GM21367 (cell line): ENCODE data around the gene DCAF12.
"Not testable (repeated sequence)": the region's sequence is repeated elsewhere in the genome, so short reads cannot be mapped to it uniquely, and the experiment has no call there.

Experiments used
- ATAC-seq: cut with Tn5 transposase; IDR thresholded peaks from one replicate; pipeline ENCODE4 v1.9.1; 2021; ENCODE audit not compliant: unreplicated experiment

The DCAF12 gene

GRCh38 chr9:34126207-34127034 lies at the start of gene DCAF12:
DCAF12 (minus strand) TSS chr9:34126698; CDS start chr9:34126431, 267 bp downstream.
- peak; percentile 50 for ATAC-seq

- ATAC-seq, result no peak
Observed at GRCh38 chr9:34176089-34176488, 49.6 kb upstream of the DCAF12 start.

DNA sequence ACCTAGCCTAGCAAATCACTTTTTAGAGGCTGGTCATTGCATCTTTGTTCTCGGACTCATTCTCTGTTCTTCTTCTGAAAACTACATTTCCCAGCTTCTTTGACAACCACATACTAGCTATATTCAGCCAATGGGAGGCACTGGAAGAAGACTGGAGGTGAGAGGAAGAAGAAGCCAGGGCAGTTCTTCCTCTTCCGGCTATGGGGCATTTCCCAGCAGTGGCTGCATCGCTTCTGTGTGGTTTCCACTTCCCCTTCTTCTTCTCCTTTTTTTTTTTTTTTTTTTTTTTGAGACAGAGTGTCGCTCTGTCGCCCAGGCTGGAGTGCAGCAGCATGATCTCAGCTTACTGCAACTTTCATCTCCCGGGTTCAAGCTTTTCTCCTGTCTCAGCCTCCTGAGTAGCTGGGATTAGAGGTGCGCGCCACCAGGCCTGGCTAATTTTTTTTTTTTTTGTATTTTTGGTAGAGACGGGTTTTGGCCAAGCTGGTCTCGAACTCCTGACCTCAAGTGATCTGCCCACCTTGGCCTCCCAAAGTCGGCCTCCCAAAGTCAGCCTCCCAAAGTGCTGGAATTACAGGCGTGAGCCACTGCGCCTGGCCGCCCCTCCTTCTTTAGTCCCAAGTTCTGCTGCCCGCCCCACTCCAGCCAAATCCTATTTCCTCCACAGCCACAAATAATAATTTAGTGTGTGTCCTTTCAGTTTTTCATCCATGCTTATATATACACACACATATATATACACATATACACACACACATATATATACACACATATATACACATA lies 45.4 kb upstream of the DCAF12 start:
- no peak for ATAC-seq

GRCh38 chr9:34170237-34170991 lies 43.9 kb upstream of the DCAF12 start:
- ATAC-seq, result no peak

GRCh38 chr9:34169125-34169524 lies 42.6 kb upstream of the DCAF12 start:
- no peak for ATAC-seq

DNA sequence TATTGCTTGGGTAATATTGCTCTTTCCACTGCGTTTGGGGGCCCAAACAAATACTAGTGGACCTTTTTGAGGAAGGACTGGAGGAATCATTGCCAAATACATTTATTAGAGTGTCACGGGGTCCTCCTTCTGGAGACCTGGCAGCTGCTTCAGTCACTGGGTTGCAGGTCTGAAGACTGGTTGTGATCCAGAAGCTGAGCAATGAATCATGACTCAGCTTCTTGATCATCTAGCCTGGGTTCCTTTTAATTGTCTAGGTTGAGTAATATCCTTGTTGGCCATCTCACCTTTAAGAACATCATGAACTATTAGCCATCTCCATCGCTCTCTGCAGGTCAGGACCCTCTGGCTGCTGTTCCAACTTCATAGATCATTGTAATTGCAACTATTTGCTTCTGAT lies 36.9 kb upstream of the DCAF12 start:
- no peak for ATAC-seq

DNA sequence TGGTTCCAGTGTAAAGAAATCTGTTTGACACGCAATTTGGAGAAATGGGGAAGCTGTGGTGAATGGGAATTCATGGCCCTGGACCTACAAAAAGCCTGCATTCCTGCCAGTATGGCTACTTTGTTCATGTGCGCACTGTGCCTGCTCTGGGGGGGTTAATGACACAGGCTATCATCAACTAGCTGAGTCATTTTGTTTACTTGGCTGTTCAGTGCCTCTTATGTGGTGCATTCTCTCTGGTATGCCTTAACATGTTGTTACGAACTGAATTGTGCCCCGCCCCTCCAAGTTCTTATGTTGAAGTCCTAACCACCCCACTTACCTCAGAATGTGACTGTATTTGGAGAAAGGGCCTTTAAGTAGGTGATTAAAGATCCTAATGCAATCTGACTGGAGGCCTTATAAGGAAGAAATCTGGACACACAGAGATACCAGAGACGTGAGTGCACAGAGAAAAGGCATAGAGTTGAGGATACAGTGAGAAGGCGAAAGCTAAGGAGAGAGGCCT lies 31.9 kb upstream of the DCAF12 start:
- no peak for ATAC-seq

GRCh38 chr9:34157898-34158297 lies 31.4 kb upstream of the DCAF12 start:
- no peak for ATAC-seq

- no peak for ATAC-seq
Observed at GRCh38 chr9:34157318-34157717, 30.8 kb upstream of the DCAF12 start.

DNA sequence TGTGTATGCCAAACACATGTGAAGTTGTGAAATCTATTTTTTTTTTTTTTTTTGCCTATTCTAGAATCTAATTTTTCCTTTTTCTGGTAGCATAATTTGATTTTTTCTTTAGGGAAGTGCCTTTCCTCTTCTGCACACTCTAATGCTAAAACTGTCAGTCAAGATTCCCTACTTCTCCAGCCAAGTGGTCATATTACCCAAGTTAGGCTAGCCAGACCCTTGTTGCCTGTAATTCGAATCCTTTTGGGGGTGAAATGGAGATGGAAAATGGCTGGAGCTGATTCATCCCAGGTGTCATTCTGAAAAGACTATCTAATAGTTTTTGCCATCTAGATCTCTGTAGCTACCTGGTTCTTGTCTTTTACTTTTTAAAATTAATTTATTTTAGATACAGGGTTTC lies 27.6 kb upstream of the DCAF12 start:
- no peak for ATAC-seq

DNA sequence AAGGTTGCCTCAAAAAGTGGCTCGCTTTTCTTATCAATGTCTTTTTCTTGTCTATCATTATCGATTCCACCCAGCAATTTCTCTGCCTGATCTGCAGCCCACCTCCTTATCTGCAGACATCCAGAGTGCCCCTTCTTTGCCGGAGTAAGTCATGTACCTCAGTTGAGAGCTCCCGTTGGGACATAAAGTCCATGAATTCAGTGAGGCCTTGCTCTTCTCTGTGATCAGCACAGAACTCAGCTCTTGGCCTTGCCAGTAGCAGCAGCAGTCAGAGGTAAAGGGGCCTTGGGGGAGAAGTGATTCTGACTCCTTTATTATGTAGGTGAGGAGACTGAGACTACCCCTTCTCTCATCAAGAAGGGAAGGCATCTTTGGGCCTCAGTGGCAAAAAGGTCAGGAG lies 24.9 kb upstream of the DCAF12 start:
- ATAC-seq, result no peak

GRCh38 chr9:34145165-34145564 lies 18.7 kb upstream of the DCAF12 start:
- ATAC-seq, result no peak

DNA sequence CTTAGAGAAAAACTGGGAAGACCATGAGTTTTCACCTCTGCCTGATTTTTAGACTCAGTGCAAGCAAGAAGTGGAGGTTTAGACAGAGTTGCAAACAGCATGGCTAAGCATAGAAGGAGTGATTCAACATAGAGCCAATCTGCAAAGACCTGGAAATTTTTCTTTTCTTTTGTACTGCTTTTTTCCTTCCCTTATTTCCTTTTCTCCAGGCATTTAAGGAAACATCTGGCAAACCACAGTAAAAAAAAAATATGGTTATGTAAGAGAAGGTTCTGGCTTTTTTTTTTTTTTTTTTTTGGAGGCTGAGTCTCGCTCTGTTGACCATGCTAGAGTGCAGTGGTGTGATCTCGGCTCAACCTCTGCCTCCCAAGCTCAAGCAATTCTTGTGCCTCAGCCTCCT lies 16.6 kb upstream of the DCAF12 start:
- ATAC-seq, result no peak

DNA sequence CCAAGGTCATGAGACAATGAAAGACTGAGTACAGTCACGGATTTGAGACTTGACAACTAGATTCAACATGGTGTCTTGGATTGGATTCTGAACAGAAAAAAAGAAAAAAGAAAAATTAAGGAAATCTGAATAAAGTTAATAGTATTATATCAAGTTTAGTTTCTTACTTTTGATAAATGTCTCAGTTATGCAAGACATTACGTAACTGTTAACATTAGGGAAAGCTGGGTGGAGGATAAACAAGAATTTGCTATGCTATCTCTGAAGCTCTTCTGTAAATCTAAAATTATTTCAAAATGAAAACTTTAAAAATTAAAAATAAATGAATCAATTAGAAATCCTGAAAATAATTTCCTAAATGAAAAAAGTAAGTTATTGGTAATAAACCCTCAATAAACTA lies 14.4 kb upstream of the DCAF12 start:
- ATAC-seq, result no peak

GRCh38 chr9:34139477-34140146 lies 13.1 kb upstream of the DCAF12 start:
- ATAC-seq, result no peak

- ATAC-seq, result not testable (repeated sequence)
Observed at GRCh38 chr9:34138644-34139043, 12.1 kb upstream of the DCAF12 start.

DNA sequence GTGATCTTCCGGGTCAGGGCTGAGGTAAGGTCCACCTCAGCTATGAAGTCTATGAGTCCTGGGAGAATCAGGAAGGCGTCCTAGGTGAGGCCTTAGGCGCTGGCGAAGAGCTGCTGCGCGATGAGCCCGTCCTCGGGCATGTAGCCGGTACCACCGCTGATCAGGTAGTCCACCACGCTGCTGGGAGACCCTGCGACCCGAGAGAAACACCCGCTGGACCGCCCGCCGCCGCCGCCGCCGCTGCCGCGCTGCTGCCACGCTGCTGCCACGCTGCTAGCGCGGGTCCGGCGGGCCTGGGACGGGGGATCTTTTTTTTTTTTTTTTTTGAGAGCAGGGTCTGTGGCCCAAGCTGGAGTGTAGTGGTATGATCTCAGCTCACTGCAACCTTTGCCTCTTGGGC lies 8.0 kb upstream of the DCAF12 start:
- no peak for ATAC-seq

DNA sequence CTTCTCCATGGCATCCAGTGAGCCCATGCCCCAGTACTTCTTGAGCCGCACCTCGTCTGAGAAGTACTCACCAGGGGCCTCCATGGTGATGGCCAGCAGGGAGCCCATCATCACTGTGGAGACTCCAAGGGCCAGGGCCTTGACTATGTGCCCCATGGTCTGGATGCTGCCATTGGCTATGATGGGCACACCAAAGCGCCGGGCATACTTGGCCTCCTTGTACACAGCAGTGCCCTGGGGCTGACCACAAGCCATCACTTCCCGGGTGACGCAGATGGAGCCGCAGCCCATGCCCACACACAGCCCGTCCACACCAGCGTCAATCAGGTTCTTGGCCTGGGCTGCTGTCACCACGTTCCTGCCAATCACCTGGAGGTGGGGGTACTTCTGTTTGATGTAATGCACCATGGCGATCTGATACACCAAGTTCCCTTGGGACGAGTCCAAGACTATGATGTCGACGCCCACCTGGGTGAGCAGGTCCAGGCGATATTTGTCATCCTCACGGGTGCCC lies 7.0 kb upstream of the DCAF12 start:
- no peak for ATAC-seq

DNA sequence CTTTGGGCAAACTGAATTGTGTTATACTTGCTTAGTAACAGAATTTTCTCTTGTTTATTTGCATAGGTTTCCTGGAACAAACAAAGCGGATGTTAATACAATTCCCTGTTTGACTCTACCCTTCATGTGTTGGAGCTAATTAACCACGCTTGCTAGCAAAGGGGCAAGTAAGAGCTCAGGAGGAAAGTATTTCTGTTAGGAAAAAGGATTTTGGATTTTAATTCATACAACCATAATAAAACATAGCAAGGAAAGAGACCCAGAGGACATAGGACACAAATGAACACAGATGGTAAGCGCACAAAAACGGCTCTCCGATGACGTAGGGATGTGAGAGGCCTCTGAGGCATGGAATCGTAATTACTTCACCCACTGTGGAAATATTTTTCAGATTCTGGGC lies 5.1 kb upstream of the DCAF12 start:
- ATAC-seq, result no peak
